ENCODE data around the gene GOLGA8N. TPM values are rescaled to one million over a fixed set of nuclear protein-coding genes. Genes with fewer than 3 reads are reported as not detected.
"Not testable (repeated sequence)": the region's sequence is repeated elsewhere in the genome, so short reads cannot be mapped to it uniquely, and the experiment has no call there.

Gene GOLGA8N
- total RNA-seq, result 1 to 10 TPM in 1 of 2 experiments, under 1 TPM in 1; 0.82 to 1.2 TPM
- polyA plus RNA-seq, result 0.86 TPM

DNA sequence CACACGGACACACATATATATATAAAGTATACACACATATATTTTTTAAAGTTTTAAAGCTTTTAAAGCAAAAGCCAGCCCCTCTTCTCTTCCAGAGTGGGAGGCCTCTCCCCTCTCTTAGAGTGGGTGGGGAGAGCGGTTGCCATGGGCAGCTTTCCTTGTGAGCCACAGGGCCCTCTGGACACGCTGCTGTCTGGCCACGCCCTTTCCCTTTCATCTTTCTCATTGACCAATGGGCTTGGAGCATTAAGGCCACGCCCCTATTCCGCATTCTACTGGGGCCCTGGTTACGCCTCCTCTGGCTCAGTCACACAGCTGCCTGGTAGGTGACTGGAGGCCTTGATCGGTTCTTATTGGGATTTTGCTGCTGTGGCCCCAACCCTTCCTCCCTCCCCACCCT lies at the start of gene GOLGA8N:
TSS of gene GOLGA8N (plus strand) at position 306 of the 400 bp plus-strand sequence.
- H3K4me1 Mint-ChIP-seq; H3K4me3 Mint-ChIP-seq; H3K27ac ChIP-seq (ENCODE audit: low read depth, low read length); H3K4me1 ChIP-seq (ENCODE audit: insufficient read depth, low read length); H3K27ac Mint-ChIP-seq; H3K27me3 ChIP-seq (ENCODE audit: insufficient read depth, low read length, poor library complexity, severe bottlenecking); POLR2A ChIA-PET; H3K9me3 Mint-ChIP-seq; H3K4me3 ChIP-seq (ENCODE audit: low read length); DNase-seq; H3K27me3 Mint-ChIP-seq; CTCF ChIA-PET; H3K36me3 Mint-ChIP-seq; H3K36me3 ChIP-seq (ENCODE audit: insufficient read depth, low read length); H3K9me3 ChIP-seq (ENCODE audit: low read length): not testable (repeated sequence)

DNA sequence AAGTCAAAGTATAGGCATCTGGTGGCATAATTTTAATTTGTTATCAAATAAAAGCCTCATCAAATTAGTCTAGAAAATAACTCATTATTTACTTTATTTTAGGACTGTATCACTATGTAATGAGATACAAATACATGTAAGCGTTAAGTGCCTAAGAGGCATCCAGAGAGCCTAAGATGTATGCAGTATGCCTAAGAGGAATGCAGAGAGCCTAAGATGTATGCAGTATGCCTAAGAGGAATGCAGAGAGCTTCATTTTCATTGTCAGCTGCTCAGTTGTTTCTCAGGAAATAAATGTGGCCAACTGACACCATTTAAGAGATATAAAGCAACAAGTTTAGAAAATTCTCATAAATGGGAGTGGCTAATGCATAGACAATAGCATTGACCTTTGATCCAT lies 49.8 kb upstream of the GOLGA8N start:
- H3K4me1 Mint-ChIP-seq; H3K4me3 ChIP-seq (ENCODE audit: low read length); H3K4me3 Mint-ChIP-seq; CTCF ChIA-PET; H3K27ac Mint-ChIP-seq; H3K27me3 Mint-ChIP-seq; H3K9me3 ChIP-seq (ENCODE audit: low read length); H3K36me3 Mint-ChIP-seq; H3K27ac ChIP-seq (ENCODE audit: low read depth, low read length); POLR2A ChIA-PET; H3K36me3 ChIP-seq (ENCODE audit: insufficient read depth, low read length); H3K4me1 ChIP-seq (ENCODE audit: insufficient read depth, low read length); H3K27me3 ChIP-seq (ENCODE audit: insufficient read depth, low read length, poor library complexity, severe bottlenecking); H3K9me3 Mint-ChIP-seq; DNase-seq: not testable (repeated sequence)

DNA sequence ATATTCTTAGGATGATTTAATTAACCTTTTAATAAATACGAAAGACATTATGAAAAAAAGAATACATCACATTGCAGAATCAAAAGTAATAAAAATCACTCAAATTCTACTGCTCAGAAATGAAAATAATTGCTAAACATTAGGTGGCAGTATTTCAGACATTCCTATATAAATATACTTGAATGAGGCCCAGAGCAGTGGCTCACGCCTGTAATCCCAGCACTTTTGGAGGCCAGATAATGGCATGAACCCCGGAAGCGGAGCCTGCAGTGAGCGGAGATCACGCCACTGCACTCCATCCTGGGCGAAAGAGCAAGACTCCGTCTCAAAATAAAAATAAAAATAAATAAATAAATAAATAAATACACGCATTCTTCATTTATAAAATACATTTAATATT lies 48.1 kb upstream of the GOLGA8N start:
- H3K4me3 ChIP-seq (ENCODE audit: low read length); H3K36me3 Mint-ChIP-seq; H3K27ac Mint-ChIP-seq; H3K27me3 ChIP-seq (ENCODE audit: insufficient read depth, low read length, poor library complexity, severe bottlenecking); H3K9me3 Mint-ChIP-seq; H3K4me1 Mint-ChIP-seq; DNase-seq; H3K27ac ChIP-seq (ENCODE audit: low read depth, low read length); POLR2A ChIA-PET; H3K9me3 ChIP-seq (ENCODE audit: low read length); H3K27me3 Mint-ChIP-seq; CTCF ChIA-PET; H3K36me3 ChIP-seq (ENCODE audit: insufficient read depth, low read length); H3K4me1 ChIP-seq (ENCODE audit: insufficient read depth, low read length); H3K4me3 Mint-ChIP-seq: not testable (repeated sequence)

DNA sequence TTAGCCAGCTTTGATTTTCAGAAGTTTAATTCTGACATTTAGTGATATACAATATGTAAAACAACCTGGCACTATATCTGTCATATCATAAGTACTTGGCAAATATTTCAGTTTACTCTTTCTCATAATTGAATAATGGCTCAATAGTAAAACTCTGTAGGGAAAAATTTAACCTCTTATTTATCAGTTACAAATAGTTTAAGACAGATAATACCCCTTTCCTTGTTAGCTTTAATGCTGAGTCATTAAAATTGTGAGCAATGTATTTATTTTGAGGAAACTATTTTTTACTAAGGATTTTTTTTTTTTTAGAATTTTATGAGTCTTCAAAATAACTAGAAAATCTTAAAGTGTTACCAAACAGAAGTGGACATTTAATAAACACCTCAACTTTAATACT lies 38.7 kb upstream of the GOLGA8N start:
- H3K36me3 ChIP-seq (ENCODE audit: insufficient read depth, low read length); CTCF ChIA-PET; H3K27me3 ChIP-seq (ENCODE audit: insufficient read depth, low read length, poor library complexity, severe bottlenecking); H3K4me1 Mint-ChIP-seq; H3K9me3 Mint-ChIP-seq; H3K27ac Mint-ChIP-seq; H3K4me1 ChIP-seq (ENCODE audit: insufficient read depth, low read length); H3K4me3 ChIP-seq (ENCODE audit: low read length); H3K4me3 Mint-ChIP-seq; POLR2A ChIA-PET; DNase-seq; H3K27me3 Mint-ChIP-seq; H3K9me3 ChIP-seq (ENCODE audit: low read length); H3K36me3 Mint-ChIP-seq; H3K27ac ChIP-seq (ENCODE audit: low read depth, low read length): not testable (repeated sequence)

DNA sequence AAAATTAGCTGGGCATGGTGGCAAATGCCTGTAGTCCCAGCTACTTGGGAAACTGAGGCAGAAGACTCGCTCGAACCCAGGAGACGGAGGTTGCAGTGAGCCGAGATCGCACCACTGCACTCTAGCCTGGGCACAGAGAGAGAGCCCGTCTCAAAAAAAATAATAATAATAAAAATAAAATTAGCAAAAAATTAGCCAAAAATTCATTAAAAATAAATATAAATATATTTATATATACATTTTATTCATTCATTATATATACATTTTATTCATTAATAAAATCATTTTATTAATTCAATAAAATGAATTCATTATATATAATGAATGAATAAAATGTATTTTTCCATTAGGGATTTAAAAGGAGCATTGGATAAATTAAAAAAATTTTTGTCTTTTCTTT lies 31.1 kb upstream of the GOLGA8N start:
- H3K4me3 ChIP-seq (ENCODE audit: low read length); H3K36me3 Mint-ChIP-seq; CTCF ChIA-PET; H3K27me3 ChIP-seq (ENCODE audit: insufficient read depth, low read length, poor library complexity, severe bottlenecking); H3K9me3 Mint-ChIP-seq; H3K9me3 ChIP-seq (ENCODE audit: low read length); H3K4me1 ChIP-seq (ENCODE audit: insufficient read depth, low read length); H3K27ac ChIP-seq (ENCODE audit: low read depth, low read length); POLR2A ChIA-PET; H3K27ac Mint-ChIP-seq; H3K36me3 ChIP-seq (ENCODE audit: insufficient read depth, low read length); H3K4me1 Mint-ChIP-seq; H3K4me3 Mint-ChIP-seq; H3K27me3 Mint-ChIP-seq: not testable (repeated sequence)
- DNase-seq, result peak in 1 of 5 donors; percentile 11

DNA sequence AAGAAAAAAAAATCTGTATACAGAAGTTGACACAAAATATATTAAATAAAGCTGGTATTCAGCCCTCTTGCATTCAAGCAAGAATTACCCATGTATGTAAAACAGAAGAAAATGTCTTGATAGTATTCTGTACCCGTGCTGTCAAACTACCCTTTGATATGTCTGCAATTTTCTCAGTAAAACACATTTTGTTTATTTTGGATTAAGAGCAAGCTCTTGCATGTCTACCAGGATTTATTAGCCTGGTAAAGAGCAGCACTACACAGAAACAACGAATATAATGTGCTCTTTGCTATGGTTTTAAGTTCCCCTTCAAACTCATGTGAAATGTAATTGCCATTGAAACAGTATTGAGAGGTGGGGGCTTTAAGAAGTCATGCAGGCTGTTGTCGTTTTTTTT lies 24.3 kb upstream of the GOLGA8N start:
- POLR2A ChIA-PET; H3K4me3 ChIP-seq (ENCODE audit: low read length); H3K27me3 ChIP-seq (ENCODE audit: insufficient read depth, low read length, poor library complexity, severe bottlenecking); H3K4me1 Mint-ChIP-seq; H3K36me3 ChIP-seq (ENCODE audit: insufficient read depth, low read length); DNase-seq; CTCF ChIA-PET; H3K9me3 Mint-ChIP-seq; H3K4me1 ChIP-seq (ENCODE audit: insufficient read depth, low read length); H3K36me3 Mint-ChIP-seq; H3K4me3 Mint-ChIP-seq; H3K27ac Mint-ChIP-seq; H3K27ac ChIP-seq (ENCODE audit: low read depth, low read length); H3K9me3 ChIP-seq (ENCODE audit: low read length); H3K27me3 Mint-ChIP-seq: not testable (repeated sequence)

DNA sequence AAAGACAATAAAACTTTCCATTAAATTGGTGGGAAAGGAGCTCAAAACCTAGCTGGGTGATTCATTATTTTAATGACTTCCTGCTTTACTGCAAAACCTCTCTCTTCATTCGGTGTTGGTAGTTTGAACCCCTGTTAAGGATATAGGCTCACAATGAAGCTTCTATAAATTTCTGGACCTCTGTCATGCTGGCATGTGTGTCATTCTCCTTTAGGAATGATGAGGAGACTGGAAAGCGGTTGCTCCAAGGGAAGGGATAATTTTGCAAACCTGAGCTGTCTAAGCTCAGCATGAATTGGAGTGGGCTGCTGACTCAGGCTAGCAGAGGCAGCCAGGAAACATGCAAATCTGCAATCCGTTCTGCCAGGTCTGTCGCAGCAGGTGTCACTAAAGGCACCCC lies 14.8 kb upstream of the GOLGA8N start:
- CTCF ChIA-PET; H3K27me3 ChIP-seq (ENCODE audit: insufficient read depth, low read length, poor library complexity, severe bottlenecking); H3K27me3 Mint-ChIP-seq; H3K9me3 ChIP-seq (ENCODE audit: low read length); H3K9me3 Mint-ChIP-seq; H3K4me1 ChIP-seq (ENCODE audit: insufficient read depth, low read length); H3K27ac ChIP-seq (ENCODE audit: low read depth, low read length); H3K4me1 Mint-ChIP-seq; H3K36me3 ChIP-seq (ENCODE audit: insufficient read depth, low read length); H3K4me3 ChIP-seq (ENCODE audit: low read length); H3K36me3 Mint-ChIP-seq; DNase-seq; POLR2A ChIA-PET: not testable (repeated sequence)
- Mint-ChIP-seq H3K27ac (peak overlapping the region in 3 of 8 donors; percentile 60 to 92 (median 64)), H3K4me3 (peak overlapping the region in 5 of 7 donors; percentile 35 to 75 (median 63))

DNA sequence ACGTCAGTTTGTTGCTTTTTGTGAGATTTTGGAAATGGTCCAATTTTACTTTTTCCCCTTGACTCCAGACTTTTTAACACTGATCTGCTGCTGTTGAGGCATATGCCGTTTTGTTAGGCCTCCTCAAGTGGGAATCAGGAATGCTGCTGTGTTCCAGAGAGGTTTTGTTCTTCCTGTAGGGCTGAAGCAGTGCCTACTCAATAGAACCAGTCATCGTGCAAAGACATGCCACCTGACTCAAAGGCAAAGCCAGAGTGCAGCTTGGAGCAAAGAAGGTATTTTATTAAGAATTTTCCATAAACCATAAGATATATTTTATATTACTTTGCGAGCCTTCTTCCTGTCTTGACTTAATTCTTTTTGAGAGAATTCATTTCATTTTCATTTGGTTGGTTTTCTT lies 7.4 kb upstream of the GOLGA8N start:
- DNase-seq; CTCF ChIA-PET; H3K27me3 ChIP-seq (ENCODE audit: insufficient read depth, low read length, poor library complexity, severe bottlenecking); H3K27ac ChIP-seq (ENCODE audit: low read depth, low read length); H3K4me1 Mint-ChIP-seq; H3K36me3 Mint-ChIP-seq; POLR2A ChIA-PET; H3K27me3 Mint-ChIP-seq; H3K4me3 Mint-ChIP-seq; H3K4me1 ChIP-seq (ENCODE audit: insufficient read depth, low read length); H3K27ac Mint-ChIP-seq; H3K9me3 ChIP-seq (ENCODE audit: low read length); H3K36me3 ChIP-seq (ENCODE audit: insufficient read depth, low read length); H3K4me3 ChIP-seq (ENCODE audit: low read length); H3K9me3 Mint-ChIP-seq: not testable (repeated sequence)

DNA sequence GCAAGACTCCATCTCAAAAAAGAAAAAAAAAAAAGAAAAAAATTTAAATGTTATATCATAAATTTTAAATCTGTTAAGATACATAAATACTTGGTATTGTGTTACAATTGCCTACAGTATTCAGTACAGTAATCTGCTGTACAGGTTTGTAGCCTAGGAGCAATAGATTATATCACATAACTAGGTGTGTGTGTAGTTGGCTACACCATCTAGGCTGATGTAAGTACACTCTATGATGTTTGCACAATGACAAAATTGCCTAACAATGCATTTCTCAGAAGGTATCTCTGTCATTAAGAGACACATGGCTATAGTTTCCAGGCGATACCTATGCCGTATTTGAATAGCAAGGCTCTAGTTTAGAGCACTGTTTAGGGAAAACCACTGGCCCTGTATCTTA lies 16.3 kb downstream of the GOLGA8N start:
- POLR2A ChIA-PET; H3K27ac ChIP-seq (ENCODE audit: low read depth, low read length); DNase-seq; H3K36me3 Mint-ChIP-seq; H3K9me3 ChIP-seq (ENCODE audit: low read length); H3K4me3 Mint-ChIP-seq; H3K27ac Mint-ChIP-seq; H3K36me3 ChIP-seq (ENCODE audit: insufficient read depth, low read length); H3K4me1 Mint-ChIP-seq; CTCF ChIA-PET; H3K27me3 ChIP-seq (ENCODE audit: insufficient read depth, low read length, poor library complexity, severe bottlenecking); H3K4me1 ChIP-seq (ENCODE audit: insufficient read depth, low read length); H3K4me3 ChIP-seq (ENCODE audit: low read length); H3K9me3 Mint-ChIP-seq; H3K27me3 Mint-ChIP-seq: not testable (repeated sequence)

All from CD8-positive, alpha-beta memory T cell (primary cell).